Heart left ventricle (tissue), 13 donors: ENCODE measurements around the gene SIRT5.

Source experiments
- CTCF ChIP-seq, 12 donors: fragments of 200-600 bp; sonication (generic) in 4 of 12; IDR thresholded peaks; one replicate each; pipeline versions ENCODE4 v1.5.0 to v1.8.0; 2018 to 2022; ENCODE audit warnings: antibody characterized with exemption in 12 of 12, mild to moderate bottlenecking in 5 of 12
- POLR2A ChIP-seq, 2 donors: fragments of 450-650 bp; IDR thresholded peaks; one replicate each; pipeline ENCODE4 v1.6.1; 2017; ENCODE audit warnings: antibody characterized with exemption in 2 of 2, mild to moderate bottlenecking in 2 of 2, moderate library complexity in 2 of 2
- donor health status: ischemic (EF 13 %, LVEDD 7.1; RV severe dilation, severe dysfunction).
- donor health status: DM: no; HTN: yes; CAD: no.
- donor health status: DM: no; HTN: no; CAD: no.
- donor health status: ischemic (EF 25% LVEDD 6.9; RV normal size, moderate dysfunction).
- donor health status: ischemic (EF 25% LVEDD 5.7; RV mildly dilated, moderate dysfunction).
- donor health status: ischemic (EF 35%, LVEDD 5.7; RV mildly dilated, moderate dysfunction).
- donor health status: nonischemic (EF 11% LVEDD 7.7; RV severe dilation, severe dysfunction).
- donor health status: DM: yes; HTN: yes; CAD: no.
- donor health status: PGD.
- donor health status: ischemic (EF 29% LVEDD 5.4; RV normal size, mild dysfunction).
- donor health status: nonischemic (EF 23%, LVEDD 6.1; RV moderate dilation, normal function).

- TF ChIP-seq CTCF (IDR thresholded peaks at IDR 0.05) (no peak), POLR2A (IDR thresholded peaks at IDR 0.05) (no peak)
Measured at GRCh38 chr6:13550656-13551055, 23.7 kb upstream of the SIRT5 start.
